SW480 (cell line): ENCODE measurements around the gene CDC42BPG.

Experiments
- DNase-seq: peaks from one replicate; pipeline ENCODE4 v3.0.0-alpha.2; 2016; ENCODE audit warnings: low spot score

The CDC42BPG gene

DNA sequence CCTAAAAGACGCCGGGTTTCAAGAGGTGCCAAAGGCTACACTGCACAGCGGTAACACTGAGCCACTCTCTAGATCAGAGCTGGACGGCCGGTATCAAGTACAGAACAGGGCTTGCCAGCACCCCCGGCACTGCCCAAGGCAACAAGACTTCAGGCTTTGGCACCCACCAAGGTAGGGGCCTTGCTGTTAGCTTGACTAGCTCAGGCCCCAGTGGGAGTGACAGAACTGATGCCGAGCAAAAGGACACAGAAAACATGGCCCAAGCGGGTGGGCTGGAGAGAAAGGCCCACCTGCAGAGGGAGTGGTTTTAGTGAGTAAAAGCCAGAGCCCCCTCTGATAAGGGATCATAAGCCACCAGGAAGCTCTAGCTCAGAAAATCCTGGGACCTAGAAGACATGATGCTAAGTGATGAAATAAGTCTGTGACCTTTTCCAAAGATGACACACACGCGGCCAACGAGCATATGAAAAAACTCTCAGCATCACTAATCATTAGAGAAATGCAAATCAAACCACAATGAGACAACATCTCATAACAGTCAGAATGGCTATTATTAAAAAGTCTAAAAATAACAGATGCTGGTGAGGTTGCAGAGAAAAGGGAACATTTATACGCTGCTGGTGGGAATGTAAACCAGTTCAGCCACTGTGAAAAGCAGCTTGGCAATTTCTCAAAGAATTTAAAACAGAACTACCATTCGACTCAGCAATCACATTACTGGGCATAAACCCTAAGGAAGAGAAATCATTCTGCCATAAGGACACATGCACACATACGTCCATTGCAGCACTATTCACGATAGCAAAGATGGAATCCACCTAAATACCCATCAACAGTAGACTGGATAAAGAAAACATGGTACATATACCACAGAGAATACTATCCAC, 21.1 kb upstream of the CDC42BPG start:
- no peak for DNase-seq

GRCh38 chr11:64864473-64865285, 20.2 kb upstream of the CDC42BPG start:
- no peak for DNase-seq

GRCh38 chr11:64864135-64864472, 19.7 kb upstream of the CDC42BPG start:
- DNase-seq, result no peak

- DNase-seq, result no peak
Measured at GRCh38 chr11:64863391-64864060, 19.1 kb upstream of the CDC42BPG start.

- no peak for DNase-seq
Measured at GRCh38 chr11:64862987-64863390, 18.5 kb upstream of the CDC42BPG start.

DNA sequence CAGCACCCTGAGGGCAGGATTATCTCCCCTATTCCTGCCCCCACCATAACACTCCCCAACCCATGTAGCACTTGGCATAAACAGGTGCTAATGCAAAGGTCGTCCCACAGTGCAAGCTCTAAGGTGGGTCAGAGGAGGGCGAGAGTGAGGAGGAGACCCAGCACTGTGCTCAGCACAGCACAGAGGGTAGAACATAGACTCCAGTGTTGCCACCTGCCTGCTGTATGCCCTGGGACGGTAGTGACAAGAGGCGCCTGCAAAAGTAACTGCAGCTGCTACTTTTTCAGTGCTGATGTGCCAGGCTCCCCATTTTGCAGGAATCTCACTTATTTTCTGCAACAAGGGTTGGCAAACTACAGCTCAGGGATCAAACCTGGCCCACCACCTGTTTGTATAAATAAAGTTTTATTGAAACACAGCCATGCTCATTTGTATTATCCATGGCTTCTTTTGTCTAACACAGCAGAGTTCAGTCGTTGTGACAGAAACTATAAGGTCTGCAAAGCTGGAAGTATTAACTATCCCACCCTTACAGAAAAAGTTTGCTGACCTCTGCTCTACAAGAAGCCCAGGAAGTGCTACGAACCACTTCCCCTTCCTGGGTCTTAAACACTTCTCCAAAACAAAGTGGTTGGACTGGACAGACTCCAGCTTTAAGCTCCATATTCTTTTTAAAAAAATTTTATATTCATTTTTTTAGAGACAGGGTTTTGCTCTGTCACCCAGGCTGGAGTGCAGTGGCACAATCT, 16.9 kb upstream of the CDC42BPG start:
- no peak for DNase-seq

GRCh38 chr11:64859542-64860414, 15.3 kb upstream of the CDC42BPG start:
- no peak for DNase-seq

DNA sequence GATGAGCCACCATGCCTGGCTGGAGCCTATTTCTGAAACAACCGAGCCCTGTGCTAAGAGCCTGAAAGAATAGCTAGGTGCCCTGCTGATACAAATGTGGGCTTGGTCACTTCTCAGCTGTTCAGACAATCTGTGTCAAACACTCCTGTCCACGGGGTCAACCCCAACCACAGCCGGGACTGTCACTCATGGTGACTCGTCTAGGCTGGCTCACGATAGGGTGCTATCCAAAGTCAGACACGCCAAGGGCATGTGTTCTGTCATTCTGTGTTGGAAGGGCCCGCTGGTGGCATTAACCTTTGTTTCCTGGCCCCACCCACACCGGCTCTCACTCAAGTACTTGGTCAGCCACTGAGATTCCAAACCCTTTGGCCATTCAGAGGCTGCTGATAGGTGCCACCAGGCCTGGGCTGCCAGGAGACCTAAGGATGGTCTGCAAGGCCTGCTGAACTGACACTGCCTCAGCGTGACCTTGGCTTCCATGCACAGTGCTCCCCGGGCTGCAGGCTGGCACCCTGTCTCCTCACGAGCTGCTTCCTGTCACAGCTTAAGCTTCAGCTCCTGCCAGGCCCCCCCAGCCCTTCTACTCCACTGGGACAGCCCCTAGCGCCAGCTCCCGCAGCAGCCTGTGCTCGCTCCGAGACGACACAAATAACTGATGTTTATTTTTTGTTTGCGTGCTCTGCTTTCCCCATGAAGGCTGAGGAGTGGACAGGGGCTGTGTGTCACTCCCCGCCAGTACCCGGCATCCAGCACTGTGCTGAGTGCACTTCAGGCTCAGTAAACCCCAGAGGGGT, 14.2 kb upstream of the CDC42BPG start:
- DNase-seq, result no peak

DNA sequence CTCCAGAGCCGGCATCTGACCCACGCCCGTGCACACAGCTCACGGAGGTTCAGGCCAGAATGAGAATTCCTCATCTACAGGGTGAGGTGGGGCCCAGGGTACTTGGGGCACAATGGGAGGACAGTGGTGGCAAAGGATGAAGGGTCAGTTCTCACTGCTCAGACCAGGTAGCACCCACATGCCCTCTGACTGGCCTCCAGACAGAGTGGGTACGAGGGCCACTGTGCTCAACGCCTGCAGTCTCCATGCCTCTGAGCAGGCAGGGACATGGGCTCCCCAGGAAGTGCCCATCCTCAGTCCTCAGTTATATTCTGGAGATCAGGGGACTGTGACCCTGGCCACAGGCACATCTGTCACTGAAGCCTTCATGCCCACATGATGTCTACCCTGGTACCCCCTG, 13.0 kb upstream of the CDC42BPG start:
- DNase-seq, result no peak

DNA sequence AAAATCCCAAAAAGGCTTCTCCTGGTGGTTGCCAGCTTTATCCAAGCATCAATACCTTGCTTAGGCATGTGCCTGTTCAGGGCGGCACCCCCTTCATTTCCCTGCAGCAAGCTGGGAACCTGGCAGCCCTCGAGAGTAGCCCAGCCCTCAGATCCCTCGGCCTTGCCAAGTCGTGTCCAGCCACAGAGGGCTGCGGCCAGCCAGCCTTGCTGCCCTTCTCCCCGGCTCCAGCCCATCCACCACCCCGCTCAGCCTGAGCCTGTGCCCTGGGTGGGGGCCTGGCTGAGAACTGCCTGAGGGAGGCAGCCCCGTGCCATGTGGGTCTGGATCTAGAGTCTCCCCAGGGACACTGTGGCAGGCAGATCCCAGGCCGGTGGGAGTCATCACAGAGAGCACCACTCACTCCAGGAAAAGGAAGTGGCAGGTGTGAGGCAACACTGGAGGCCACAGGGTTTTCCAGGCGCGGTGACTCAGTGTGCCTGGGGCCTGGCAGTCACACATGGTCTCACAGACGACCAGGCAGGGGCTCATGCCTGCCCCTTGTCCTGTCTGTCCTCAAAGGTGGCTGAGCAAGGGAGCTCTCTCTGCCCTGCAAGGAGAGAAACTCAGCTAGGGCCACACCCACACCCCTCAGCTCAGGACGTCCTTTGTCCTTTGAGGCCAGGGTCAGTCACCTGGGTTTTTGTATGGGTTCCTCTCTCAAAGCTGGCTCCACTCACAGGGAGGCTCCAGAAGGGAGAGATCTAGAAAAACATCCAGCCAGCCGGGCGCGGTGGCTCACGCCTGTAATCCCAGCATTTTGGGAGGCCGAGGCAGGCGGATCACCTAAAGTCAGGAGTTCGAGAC, 12.2 kb upstream of the CDC42BPG start:
- DNase-seq, result peak; percentile 92

GRCh38 chr11:64855596-64856304, 11.3 kb upstream of the CDC42BPG start:
- DNase-seq, result no peak

DNA sequence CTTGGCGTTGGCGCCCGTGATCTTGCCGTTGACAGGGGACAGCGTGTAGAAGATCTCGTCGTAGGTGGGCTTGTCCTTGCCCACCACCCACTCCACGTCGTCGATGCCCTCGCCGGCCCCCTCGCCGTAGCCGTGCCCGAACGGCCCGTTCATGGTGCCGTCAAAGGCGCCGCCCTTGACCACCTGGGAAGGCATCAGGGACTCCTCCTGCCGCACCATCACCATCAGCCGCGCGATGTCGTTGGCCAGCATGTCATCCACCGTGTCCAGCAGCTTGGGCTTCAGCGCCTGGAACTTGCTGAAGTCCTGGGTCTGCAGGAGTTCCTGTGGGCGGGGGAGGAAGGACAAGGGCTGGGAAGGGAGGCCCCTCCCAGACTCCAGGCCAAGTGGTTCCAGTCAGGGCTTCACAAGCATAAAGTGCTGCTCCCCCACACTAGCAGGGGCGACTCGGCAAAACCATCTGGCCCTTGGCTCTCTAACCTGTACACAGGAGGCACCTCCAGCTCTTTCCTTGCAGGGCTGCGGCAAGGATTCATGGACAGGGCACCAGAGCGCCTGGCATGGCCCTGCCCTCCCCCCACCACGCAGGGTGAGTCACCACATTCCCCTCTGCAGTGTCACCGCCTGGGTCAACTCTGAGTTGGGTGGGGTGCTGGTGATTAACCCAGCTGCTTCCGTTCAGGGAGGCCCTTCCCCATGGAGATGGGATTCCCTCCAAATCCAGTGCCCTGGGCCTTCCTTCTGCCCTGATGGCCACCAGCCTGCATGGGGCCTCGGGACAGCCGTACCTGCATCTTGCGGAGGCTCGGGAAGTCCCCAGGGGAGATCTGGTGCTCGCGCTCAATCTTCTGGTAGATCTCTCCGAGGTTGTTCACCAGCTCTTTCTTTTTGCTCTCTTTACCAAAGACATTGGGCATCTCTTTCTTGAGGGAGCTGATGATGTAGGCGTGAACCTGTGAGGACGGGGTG, 10.4 kb upstream of the CDC42BPG start:
- peak; percentile 97 for DNase-seq

GRCh38 chr11:64854157-64854533, 9.7 kb upstream of the CDC42BPG start:
- DNase-seq, result no peak

- DNase-seq, result no peak
Measured at GRCh38 chr11:64853709-64854108, 9.3 kb upstream of the CDC42BPG start.

- DNase-seq, result no peak
Measured at GRCh38 chr11:64852804-64853509, 8.5 kb upstream of the CDC42BPG start.

GRCh38 chr11:64851831-64852351, 7.4 kb upstream of the CDC42BPG start:
- no peak for DNase-seq
